Amygdala (tissue), 56 donors: Measurements from ENCODE around the gene ZCCHC17.
"Not testable (repeated sequence)": the region's sequence is repeated elsewhere in the genome, so short reads cannot be mapped to it uniquely, and the experiment has no call there.

Source experiments
- DNase-seq, 56 donors: peaks; one replicate each; lab custom pipeline; 2025; lab: John Stamatoyannopoulos, UW

The ZCCHC17 gene

DNA sequence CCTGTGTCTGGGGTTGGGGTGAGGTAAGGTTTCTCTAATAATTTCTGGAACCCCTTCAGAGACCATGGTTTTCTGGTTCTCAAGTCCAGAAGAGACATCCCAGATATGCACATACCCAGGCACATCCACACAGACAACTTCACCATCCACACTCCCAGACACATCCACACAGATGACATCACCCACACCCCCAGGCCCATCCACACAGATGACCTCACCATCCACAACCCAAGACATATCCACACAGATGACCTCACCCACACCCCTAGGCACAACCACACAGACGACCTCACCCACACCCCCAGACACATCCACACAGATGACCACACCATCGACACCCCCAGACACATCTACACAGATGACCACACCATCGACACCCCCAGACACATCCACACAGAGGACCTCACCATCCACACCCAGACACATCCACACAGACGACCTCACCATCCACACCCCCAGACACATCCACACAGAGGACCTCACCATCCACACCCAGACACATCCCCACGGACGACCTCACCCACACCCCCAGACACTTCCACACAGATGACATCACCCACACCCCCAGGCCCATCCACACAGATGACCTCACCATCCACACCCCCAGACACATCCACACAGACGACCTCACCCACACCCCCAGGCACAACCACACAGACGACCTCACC is 89.9 kb downstream of the ZCCHC17 start:
- not testable (repeated sequence) for DNase-seq

DNA sequence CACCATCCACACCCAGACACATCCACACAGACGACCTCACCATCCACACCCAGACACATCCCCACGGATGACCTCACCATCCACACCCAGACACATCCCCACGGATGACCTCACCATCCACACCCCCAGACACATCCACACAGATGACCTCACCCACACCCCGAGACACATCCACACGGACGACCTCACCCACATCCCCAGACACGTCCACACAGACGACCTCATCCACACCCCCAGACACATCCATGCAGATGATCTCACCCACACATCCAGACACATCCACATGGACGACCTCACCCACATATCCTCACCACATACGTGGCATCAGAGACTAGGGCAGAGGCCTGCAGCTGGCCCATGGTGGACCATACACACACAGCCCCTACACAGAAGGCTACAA is 90.8 kb downstream of the ZCCHC17 start:
- DNase-seq = peak in 1 of 56 donors; percentile 37

DNA sequence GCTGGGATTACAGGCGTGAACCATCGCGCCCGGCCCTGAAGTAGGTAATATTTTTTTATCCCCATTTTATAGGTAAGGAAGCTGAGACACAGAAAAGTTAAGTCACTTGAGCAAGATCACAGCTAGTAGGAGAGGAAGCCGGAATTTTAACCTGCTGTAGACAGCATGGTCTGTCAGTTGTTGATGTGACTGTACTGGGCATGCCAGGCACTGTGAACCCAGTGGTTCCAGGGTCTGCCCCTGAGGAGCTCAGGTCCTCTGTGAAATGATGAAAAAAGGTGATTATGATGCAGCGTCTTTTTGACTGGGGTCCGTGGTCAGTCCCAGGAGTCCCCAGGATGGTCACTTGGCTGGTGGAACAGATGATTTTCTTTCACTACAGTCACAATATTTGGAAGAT is 92.8 kb downstream of the ZCCHC17 start:
- DNase-seq = no peak

DNA sequence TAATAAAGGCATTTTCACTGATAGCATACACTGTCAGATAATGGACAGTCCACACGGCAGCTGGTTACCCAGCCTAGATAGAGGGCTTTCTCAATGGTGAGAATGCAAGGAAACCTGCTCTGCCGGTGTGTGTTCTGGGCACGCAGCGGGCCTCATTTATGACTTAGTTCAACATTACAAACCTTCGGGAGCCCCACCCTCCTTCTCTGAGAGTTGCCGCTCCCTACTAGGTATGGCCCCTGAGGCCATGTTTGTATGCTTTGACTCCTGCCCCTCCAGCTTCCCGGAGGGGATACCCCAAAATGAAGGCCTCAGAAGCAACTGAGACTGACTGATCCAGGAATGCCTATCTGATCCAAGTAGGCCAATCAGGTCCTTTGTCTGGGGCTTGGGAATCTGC is 93.2 kb downstream of the ZCCHC17 start:
- DNase-seq = no peak

DNA sequence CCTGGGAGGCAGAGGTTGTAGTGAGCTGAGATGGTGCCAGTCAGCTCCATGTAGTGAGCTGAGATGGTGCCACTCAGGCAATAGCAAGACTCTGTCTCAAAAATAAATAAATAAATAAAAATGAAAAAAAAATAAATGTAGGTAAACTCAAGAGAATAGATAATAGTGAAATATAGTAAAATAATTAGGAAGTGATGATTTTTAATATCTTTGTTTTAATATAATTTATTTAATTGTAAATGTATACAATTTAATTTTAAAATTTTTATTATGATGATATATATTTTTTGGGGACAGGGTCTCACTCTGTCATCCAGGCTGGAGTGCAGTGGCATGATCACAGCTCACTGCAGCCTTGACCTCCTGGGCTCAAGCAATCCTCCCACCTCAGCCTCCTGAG is 96.6 kb downstream of the ZCCHC17 start:
- no peak for DNase-seq

DNA sequence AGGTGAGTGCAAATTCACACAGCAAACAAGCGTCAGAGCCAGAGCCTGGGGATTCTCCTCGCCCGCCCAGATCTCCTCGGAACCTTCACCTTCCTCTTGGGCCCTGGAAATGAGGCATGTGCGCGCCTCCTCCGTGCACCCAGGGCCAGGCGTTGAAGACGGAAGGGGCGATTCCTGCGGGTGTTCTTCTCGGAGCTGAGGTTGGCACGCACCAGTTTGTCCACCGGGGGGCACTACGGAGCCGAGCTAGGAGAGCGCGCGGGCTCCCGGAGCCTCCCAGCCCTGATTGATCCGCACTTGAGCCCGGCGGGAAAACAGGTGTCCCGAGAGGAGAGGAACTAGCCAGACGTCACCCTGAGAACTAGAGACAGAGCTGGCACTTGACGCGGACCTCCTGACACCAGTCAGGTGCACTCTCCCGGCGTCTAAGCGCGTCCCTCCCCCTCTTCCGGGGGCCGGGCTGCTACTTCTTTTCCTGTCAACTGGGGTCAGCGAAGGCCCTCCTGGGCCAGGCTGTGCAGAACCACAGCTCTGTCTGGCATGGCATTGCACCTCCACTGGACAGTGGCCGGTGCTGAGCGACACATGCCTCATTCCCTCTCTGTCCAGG is 97.9 kb downstream of the ZCCHC17 start:
- peak in 45 of 56 donors; percentile 14 to 85 (median 58) for DNase-seq

DNA sequence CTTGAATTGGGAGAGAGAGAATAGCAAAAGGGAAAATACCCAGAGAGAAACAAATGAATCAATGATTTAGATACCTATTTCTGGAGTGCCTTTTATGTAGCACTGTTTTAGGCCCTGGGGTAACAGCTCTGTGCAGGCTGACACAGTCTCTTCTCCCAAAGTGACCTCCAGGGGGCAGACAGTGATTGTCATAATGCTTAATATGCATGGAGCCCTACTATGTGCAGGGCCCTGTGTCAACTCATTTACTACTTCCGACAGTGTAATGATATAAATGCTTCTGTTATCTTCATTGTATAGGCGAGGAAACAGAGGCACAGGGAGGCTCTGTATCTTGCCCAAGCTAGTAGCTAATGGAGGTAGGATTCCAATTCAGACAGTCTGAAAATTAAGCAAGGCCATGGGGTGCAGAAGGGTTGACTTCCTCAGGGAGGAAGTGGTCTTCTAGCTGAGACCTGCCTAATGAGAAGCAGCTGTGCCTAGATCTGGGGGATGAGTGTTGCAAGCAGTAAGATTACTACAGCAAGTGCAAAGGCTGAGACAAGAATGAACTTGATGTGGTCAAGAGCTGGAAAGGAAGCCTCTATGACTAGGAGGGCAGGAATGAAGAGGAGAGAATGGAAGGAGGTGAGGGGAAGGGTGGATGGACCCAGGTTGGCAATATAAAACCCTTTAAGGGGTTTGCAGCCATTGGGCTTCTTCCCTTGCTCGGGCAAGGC is 100.0 kb downstream of the ZCCHC17 start:
- no peak for DNase-seq

DNA sequence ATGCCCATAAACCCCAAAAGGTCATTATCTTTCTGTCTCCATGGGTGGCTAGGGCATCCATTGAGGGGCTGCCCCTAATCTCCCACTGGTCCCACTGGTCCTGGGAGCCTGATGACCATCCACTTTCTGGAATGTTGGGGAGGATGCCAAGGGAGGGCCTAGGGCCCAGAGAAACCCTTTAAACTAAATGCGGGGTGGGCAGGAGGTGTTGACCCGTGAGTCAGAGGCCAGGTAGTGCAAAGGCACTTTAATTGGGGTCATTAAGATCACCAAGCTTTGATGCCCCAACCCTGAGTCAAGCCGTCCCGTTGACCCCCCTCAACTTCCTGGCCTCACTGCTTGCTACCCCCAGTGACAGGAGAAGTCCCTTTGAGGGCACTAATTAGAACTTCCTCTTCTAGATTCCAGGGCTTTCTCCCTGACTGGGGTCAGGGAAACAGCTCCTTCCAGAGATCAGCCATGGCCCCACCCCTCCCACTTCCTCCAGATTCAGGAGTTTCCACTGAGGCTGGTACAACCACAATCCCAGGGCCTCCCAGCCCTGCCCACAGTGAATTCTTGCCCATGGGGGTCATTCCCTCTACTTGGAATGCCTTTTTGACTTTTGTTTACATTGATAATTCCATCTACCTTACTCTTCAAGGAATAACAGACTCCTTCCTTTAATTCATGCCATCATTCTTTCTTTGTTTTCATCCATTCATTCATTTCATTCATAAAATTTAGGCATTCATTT is 100.7 kb downstream of the ZCCHC17 start:
- no peak for DNase-seq

DNA sequence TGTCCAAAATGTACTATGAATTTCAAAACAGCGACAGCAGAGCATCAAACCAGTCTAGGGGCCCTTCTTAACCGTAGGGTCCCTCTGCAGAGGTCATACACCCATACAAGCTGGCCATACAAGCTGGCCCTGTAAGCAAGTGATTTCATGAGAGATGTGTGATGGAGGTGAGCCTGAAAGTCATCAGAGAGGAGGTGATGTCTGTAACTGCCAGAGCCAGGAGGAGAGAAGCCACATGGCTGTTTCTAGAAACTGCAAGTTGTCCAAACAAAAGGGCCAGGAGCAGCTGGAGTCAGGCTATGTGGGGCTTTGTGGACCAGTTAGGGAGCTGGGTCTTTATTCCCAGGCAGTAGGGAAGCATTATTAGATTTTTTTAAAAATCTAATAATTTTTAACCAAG is 101.4 kb downstream of the ZCCHC17 start:
- DNase-seq = no peak

DNA sequence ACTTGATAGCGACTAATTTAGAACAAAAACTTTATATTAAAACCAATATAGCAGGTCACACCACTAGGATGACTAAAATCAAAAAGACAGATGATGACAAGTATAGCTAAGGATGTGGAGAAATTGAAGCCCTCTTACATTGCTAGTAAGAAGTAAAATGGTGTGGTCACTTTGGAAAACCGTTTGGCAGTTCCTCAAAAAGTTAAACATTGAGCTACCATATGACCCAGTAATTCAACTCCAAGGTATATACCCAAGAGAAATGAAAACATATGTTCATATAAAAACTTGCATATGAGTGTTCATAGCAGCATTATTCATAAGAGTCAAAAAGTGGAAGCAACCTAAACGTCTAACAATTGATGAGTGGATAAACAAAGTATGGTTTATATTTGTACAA is 103.1 kb downstream of the ZCCHC17 start:
- no peak for DNase-seq

DNA sequence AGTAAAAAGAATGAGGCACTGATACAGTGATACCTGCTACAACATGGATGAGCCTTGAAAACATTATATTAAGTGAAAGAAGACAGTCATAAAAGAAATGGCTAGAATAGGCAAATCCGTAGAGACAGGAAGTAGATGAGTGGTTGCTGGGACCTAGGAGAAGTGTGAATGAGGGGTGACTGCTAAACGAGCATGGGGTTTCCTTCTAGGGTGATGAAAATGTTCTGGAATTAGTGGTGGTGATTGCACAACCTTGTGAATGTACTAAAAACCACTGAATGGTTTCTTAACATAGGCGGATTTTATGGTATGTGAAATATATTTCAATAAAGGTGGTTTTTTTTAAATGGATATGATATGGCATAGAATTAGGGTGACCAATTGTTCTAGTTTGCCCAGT is 103.6 kb downstream of the ZCCHC17 start:
- no peak for DNase-seq

DNA sequence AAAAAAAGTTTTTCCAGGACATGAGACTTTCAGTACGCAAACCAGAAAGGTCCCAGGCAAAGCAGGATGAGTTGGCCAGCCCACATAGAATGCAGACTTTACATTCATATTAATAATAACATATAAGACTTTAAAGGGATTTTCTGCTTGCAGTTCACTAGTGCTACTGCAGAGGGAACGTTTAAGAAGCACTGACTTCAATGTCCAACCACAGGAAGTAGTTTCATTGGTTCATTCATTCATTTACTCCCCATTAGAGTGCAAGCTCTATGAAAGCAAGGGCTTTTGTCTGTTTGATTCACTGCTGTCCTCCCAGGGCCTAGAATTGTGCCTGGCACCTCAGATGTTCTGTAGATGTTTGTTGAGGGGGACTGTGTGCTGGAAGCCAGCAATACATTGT is 104.4 kb downstream of the ZCCHC17 start:
- no peak for DNase-seq

DNA sequence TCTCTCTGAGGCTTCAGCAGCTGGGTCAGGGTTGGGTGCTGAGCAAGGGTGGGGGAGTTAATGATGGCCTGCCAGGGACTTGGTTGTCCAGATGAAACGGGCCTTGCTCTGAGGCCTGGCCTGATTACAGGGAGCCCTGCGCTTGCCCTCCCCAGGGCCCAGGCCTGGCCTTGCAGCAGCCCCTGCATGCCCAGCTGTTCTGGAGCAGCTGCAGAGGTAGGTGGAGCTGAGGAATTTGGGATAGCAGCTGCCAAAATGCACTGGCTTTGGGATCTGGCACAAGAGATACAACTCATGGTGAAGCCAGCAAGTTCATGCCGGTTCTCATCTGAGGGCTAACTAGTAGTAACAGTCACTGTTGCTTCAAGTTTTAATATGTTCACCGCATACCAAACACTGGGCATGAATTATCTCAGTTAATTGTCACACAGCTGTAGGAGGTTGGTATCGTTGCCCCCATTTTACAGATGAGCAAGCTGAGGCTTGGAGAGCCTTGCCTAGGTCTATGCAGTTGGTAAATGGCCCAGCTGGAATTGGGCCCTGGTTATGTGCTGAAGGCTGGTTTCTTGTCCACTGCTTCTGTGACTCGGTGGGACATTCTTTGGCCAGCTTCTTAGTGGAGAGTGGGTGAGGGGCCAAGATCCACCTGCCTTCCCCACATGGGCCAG is 108.9 kb downstream of the ZCCHC17 start:
- DNase-seq = no peak

DNA sequence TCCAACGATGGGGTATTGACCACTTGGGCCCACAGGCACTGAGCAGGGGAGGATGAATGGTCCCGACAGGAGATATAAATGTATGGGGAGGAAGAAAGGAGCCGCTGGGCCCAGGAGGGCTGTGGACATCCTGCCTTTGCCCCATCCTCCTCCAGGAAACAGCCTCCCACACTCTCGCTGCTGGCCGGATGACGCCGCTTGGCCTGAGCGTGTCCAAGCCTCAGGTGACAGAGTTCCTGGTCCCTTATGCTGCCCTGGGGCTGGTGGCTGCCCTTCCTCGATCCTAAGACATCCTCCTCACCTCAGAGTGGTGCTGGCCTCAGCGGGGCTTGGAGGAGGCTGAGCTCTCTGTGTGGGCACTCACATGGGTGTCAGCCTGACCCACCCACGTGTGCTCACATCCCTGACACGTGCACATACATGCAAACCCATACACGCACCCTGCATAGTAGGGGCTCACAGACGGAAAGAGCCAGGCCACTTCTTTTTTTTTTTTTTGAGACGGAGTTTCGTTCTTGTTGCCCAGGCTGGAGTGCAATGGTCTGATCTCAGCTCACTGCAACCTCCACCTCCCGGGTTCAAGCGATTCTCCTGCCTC is 110.3 kb downstream of the ZCCHC17 start:
- DNase-seq = no peak

DNA sequence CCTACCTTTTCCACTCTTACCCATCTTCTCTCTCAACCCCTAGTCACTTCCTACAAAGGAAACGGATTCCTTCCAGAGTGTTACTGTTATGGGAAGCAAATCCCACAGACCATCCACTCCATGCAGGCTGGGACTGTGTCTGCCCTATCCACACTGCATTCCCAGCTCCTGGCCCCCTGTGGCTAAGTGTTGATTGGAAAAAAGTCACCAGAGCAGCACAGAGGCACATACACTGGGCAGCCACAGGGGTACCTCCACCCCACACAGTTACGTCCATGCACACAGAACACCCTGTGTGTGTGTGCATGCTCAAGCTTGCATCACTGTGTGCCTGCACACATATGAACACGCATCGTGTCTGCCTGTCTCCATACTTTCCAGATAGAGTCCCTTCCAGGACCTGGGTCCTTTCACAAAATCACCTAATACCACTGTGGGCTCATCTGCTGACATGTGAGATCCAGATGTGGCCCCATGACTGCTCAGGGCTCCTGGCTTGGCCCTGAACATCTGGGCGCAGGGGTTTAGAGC is 112.0 kb downstream of the ZCCHC17 start:
- DNase-seq = no peak

DNA sequence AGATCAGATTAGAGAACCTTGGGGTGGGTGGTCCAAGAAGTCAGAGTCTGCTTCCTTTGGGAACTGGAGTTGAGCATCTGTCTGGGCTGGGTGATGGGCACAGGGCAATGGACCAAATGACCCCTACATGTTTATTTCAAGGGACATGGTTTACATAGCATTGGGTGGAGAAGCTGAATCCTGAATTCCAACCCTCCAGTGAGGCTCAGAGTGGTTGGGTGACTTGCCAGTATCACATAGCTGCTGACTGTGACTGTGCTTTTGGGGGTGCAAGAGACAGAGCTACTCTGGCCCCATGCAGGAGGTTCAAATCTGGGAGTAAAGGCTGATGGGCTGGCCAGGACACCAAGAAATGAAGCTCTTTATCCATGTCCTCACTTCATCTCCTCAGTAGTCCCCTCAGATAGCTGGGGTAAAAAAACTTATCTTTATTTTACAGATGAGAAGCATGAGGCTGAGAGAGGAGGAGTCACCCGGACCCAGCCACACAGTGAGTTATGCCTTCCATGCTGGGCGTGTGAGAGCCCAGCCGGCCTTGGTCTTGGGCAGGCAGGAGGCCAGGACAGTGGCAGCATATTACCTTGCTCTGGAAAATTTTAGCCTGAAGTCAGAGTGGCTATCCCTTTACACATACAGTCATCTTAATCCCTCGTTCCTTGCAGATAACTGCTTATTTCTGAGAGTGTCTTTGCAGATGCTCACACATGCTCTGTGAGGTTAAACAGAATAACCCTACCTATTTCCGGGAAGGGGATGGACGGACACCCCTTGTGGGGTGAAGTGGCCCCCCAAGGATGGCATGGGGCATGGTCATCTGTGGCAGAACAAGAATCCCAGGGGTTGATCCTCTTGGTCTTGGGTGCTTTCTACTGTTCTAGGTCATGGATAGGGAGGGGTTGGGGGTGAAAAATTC is 113.4 kb downstream of the ZCCHC17 start:
- DNase-seq = no peak

DNA sequence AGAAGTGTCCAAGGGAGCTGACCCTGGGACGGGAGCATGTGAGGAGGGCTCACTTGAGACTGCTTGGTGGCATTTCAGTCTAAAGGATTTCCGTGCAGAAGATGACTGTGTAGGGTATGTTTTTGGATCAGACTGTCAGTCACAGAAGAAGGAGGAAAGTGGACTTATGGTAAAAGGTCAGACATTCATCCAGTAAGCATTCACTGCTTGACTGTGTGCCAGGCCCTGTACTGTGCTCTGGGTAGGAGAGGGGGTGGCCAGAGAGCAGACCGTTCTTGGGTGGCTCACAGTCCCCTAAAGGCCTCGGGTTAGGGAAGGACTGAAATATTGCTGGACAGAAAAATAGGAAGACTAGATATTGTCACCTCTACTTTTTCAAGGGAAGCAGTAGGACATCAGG is 114.0 kb downstream of the ZCCHC17 start:
- DNase-seq = no peak

DNA sequence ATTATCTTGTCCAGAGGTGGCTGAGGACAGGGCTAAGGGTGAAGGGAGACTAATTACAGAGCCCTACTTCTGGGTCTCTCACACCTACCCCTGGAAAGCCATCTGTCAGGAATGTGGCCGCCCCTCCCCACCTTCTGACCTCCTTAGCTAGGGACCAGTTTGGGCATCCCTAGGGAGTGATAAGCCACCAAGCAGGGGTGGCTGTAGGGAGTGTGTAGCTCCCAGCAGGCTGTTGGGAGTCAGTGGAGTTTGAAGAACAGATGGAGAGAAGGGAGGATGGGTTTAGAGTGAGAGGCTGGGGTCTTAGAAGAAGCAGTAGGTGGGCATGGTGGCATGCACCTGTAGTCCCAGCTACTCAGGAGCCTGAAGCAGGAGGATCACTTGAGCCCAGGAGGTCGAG is 115.4 kb downstream of the ZCCHC17 start:
- no peak for DNase-seq
